ENCODE results near the gene IDNK. TPM values are rescaled to one million over a fixed set of nuclear protein-coding genes. Genes with fewer than 3 reads are reported as not detected.
"Not testable (repeated sequence)": the region's sequence is repeated elsewhere in the genome, so short reads cannot be mapped to it uniquely, and the experiment has no call there.

IDNK gene
- total RNA-seq = 4.6 and 5.8 TPM in 2 replicates

DNA sequence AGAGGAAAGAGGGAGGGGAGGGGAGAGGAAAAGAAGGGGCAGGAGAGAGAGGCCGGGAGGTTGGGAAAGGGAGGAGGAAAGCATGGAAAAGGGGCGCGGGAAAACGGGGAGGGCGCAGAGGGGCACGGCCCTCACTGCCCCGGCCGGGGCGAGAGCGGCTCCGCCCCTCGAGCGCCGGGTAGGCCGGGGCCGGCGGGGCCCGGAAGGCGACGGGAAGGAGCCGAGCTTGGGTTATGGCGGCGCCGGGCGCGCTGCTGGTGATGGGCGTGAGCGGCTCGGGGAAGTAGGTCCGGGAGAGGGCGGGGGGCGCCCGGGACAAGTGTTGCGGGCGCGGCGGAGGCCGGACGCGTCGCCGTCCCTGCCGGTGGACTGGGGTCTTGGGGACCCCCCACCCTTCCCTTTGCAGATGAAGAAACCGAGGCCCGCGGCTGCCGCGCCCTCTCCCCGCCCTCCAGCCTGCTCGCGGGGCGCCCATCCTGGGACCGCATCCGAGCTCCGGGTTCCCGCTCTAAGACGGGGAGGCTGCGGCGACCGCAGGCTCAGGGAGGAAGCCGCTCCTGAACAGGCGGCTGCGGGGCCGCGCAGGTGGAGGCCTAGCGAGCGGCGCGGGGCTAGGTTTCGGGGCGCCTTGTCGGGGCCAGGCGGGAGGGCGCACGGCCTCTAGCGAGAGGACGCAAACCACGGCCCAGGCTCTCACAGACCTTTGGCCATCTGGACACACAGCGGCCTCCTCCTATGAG lies at the start of gene IDNK:
Gene IDNK, plus strand, starts transcription at position 205 of the 740 bp plus-strand sequence. Its CDS starts 29 bp downstream, at position 234.
- peak; percentile 48 to 63 for DNase-seq (ENCODE audit: low read depth in 2 of 2)

DNA sequence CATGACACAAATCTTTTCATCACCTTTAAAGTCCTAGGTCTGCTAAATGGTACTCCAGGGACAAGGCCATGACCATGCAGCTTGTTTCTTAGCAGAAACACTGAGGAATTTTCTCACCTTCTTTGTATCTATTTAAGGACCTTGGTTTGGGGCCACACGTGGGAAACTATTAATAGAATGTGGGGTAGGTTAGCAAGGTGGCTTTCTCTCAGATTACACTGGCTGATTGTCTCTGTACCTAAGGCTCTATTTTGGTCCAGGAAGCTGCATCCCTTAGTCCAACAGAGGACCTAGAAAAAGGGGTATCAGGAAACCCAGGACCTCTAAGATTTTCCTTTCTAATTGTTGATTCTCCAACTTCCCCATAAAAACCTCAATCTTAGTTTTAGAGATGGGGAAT lies 48.5 kb upstream of the IDNK start:
- no peak for DNase-seq (ENCODE audit: low read depth in 2 of 2)

DNA sequence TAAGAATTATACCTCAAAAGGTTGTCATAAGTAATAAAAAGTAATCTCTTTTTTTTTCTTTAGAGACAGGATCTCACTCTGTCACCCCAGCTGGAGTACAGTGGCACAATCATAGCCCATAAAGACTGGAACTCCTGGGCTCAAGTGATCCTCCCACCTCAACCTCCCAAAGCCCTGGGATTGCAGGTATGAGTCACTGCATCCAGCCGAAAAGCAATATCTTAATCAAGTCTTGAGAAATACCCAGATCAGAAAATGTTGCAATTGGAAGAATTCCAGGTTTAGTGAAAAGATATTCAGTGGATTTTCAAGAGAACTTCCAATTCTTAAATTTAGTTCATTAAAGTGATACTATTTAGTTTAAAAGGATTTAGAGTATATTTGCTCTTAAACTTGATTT lies 40.9 kb upstream of the IDNK start:
- DNase-seq (ENCODE audit: low read depth in 2 of 2) = no peak

DNA sequence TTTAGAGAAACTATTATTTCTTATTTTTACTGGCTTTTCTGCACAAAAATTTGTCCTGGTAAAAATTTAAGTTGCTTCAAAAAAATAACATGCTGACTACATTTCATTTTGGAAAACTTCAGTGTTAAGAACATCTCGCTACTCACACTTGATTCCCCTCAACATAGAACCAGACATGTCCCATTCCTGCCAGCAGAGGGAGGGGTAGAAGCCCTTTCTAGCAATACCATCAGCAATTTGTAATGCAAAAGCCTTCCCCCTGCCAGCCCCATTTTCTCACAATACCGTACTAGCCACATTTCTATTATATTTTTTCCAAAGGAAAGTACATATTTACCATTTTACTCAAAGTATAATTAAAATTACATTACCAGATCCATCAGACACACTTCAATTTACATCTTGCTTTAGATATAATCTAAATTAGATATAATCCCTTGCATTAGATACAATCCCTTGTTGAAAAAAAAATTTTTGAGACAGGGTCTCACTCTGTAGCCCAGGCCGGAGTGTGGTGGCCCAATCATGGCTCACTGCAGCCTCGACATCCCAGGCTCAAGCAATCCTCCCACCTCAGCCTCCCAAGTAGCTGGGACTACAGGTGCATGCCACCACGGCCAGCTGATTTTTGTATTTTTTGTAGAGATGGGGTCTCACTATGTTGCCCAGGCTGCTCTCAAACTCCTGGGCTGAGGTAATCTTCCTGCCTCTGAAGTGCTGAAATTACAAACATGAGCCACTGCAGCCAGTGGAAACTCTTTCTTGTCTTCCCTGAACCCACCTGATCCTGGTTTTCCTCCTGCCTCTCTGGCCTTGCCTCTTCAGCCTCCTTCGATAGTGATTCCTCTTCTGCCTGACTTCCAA lies 39.6 kb upstream of the IDNK start:
- peak; percentile 30 to 61 for DNase-seq (ENCODE audit: low read depth in 2 of 2)

DNA sequence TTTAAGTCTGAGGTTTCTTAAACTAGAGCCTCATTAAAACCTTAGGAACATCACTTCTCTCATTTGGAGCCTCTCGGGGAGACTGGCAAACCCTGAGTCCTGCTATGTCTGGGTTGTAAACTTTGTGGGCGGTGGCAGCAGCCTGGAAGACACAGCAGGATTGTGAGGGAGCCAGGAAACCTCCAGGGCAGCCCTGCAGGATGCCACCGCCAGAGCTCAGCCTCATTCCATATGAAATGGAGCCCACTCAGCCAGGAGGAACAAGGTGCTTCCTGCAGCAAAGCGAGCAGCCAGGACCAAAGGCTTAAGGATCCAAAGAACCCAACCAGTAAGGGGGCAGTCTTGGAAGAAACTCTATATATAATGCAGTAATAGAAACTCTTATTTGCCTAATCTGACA lies 37.9 kb upstream of the IDNK start:
- DNase-seq (ENCODE audit: low read depth in 2 of 2) = no peak

DNA sequence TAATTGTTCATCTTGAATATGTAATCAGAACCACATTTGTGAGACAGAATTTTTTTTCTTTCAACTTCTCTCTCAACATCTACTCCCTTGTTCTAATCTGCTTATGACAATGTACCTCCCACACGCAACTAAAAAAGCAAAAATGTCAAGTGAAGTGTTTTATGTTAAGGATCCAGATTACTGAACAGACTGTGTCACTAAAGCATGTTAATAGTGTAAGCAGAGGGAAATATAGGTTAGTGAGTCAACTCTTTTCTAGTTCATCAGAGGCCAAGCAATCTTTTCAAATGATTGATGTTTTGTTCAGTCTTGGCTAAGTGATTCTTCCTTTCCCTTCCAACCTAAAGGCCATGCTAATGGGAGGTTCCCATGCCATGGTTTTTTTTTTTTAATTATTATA lies 34.7 kb upstream of the IDNK start:
- no peak for DNase-seq (ENCODE audit: low read depth in 2 of 2)

DNA sequence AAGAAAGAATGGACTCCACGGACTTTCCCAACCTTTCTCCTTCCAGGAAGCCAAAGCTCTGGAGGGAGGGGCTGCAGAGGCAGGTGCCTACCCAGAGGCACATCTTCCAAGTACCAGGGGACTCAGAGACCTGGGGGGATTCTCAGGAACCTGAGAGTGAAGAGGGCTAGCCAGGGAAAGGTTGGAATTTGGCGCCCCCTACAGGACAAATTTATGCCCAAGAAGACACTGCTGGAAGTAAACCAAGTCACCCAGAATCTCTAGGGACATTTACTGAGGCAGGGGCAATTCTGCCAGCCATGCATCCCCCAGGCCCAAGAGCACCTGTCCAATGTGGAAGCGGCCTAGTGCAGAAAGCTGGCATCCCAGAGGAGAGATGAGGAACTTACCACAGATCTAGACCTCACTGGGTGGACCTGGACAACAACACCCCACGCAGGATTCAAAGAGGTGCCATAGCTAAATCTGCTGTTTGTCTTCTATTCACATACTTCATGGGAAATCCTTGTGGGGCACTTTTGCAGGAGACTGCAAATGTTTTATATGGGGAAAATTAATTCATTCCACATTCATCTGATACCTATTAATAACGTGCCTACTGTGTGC lies 25.9 kb upstream of the IDNK start:
- DNase-seq (ENCODE audit: low read depth in 2 of 2) = peak; percentile 4 to 50

DNA sequence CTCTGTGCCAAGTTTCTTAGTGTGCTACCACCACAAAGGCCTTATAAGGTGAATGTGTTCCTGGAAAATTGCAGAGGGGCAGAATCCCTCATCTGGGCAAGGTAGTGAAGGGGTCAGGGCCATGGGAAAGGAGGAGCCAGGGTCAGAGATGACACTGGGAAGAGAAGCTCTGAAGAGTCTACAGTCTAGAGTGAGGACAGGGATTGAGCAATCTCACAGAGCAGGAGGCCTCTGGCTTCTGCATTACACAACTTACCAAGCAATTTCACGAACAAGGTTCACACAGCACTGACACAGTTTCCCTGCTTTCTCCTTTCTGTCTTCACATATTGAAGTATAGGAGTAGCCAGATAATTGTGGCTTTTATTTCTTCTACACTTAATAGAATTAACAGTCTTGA lies 24.5 kb upstream of the IDNK start:
- DNase-seq (ENCODE audit: low read depth in 2 of 2) = no peak

DNA sequence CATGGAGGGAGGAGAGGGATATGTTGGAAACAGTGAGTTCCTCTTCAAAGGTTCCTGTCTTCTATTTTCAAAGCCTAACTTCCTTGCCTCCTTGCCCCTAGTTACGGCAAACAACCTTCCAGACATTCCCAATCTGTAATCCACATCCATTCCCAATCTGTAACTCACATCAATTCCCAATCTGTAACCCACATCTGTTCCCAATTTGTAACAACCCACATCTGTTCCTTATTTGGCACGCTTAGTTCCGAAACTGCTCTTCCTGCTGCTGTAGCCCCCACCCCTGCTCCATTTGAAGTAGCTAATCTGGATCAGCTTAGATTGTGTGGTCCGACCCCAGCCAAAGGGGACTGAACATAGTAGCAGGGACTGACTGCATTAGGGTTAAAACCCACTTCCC lies 23.9 kb upstream of the IDNK start:
- no peak for DNase-seq (ENCODE audit: low read depth in 2 of 2)

DNA sequence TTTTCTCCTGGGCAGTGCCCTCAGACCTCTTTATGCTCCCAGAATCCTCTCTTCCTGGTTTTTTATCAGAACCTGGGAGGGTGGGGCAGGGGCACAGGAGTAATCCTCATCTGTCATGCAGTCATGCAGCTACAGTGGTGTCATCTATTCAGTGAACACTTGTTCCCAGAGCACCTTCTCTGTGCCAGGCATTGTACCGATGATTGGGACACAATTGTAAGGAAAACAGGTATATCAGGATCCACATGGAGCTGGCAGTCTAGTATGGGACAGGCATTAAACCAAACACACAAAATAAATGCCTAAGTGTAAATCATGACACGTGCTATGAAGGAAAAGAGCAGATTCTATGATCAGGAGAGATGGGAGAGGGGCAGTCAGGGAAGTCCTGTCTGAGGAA lies 21.5 kb upstream of the IDNK start:
- DNase-seq (ENCODE audit: low read depth in 2 of 2) = no peak

DNA sequence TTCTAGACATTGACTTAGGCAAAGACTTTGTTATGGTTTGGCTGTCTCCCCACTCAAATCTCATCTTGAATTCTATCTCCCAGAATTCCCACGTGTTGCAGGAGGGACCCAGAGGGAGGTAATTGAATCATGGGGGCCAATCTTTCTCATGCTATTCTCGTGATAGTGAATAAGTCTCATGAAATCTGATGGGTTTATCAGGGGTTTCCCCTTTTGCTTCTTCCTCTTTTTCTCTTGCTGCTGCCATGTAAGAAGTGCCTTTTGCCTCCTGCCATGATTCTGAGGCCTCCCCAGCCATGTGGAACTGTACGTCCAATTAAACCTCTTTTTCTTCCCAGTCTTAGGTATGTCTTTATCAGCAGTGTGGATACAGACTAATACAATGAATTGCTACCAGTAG lies 15.3 kb upstream of the IDNK start:
- DNase-seq (ENCODE audit: low read depth in 2 of 2) = not testable (repeated sequence)

DNA sequence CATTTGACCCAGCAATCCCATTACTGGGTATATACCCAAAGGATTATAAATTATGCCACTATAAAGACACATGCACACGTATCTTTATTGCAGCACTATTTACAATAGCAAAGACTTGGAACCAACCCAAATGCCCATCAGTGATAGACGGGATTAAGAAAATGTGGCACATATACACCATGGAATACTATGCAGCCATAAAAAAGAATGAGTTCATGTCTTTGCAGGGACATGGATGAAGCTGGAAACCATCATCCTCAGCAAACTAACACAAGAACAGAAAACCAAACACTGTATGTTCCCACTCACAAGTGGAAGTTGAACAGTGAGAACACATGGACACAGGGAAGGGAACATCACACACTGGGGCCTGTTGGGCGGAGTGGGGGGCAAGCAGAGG lies 9.6 kb upstream of the IDNK start:
- DNase-seq (ENCODE audit: low read depth in 2 of 2) = not testable (repeated sequence)

DNA sequence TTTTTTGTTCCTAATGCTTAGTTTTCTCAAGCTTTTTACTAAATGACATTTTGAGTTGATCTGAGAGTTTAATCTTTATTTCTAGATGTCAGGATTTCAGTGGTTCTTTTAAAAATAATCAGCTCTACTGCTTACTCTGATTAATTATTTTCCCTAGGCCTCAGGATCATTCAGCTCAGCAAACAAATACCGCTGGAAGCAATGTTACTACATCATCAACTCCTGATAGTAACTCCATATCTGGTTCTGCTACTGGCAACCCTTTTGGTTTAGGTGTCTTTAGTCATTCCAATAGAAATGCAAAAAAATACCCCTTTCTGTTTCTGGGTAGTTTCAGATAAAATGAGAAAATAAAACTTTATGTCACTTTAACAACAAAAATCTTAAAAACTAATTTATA lies 5.6 kb upstream of the IDNK start:
- no peak for DNase-seq (ENCODE audit: low read depth in 2 of 2)

DNA sequence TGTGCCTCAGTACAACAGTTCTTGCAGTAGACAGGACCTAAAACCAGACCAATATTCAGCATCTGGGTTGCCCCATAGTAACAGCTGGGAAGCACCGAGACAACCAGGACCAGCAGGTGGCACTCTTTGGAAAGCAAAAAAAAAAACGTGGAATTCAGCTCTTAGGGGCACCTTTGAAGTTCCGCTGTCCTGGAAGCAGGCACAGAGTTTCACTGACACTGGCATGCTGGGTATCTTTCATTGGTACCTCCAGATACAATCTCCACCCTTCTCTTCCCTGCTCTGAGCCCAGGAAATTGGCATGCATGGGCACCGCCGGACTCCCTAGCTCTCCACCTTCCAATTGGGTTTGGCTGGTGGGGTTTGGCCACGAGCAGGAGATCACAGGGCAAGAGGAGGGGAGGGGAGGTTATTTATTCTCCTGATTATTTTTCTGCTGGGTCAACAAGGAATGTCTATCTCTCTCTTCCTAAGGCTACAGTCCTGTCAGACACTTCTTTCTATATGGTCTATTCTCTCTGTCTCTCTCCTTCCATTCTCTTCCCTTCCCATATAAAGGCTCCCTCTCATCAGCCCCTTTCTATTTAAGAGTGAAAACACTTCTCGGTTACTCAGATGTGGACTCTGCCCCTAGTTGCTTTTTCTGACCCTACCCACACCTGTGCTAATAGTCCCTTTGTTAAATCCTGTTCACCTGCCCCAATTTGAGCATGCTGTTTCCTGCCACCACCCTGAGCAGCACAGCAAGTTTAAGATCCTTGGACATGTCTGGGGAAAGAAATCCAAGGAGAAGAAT lies 1.9 kb upstream of the IDNK start:
- peak; percentile 55 to 68 for DNase-seq (ENCODE audit: low read depth in 2 of 2)

DNA sequence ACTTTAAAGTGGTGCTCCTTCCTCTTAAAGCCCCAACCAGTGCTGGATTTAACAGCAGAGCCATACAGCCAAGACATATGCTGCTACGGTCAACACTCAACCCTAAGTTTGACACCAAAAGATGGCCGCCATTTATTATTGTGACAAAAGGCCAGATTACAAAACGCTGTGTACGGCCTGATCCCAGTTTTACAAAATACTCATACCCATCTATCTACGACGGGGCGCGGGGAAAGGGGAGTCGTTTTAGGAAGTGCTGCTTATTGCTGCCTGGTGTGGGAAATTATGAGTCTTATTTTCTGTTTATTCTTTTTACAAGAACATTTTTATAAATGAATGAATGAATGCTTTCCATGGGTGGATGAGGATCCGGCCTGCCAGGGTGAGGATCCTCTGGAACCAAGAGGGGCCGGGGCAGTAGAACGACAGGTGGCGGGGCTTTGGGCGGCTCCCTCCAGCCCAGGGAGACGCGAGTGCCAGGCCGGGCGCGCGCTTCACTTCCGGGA lies 457 bp upstream of the IDNK start:
- no peak for DNase-seq (ENCODE audit: low read depth in 2 of 2)

DNA sequence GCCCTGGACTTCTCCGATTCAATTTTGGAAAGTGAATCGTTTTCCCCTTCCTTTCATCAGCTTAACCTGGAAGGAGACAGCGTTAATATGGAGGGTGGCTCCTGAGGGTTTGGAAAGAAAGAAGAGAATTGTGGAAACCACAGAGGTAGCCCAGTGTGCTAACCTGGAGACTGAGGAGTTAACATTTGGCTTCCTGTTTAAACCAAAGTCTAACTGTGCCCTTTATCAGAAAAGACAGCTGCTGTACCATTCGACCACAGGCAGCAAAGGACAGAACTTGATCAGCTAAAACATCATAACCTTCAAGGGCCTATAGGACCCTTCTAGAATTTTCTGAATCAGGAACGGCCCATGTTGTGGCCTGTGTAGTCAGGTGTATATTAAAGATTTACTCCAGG lies 735 bp downstream of the IDNK start:
- DNase-seq (ENCODE audit: low read depth in 2 of 2) = peak in 1 of 2 donors; percentile 23

DNA sequence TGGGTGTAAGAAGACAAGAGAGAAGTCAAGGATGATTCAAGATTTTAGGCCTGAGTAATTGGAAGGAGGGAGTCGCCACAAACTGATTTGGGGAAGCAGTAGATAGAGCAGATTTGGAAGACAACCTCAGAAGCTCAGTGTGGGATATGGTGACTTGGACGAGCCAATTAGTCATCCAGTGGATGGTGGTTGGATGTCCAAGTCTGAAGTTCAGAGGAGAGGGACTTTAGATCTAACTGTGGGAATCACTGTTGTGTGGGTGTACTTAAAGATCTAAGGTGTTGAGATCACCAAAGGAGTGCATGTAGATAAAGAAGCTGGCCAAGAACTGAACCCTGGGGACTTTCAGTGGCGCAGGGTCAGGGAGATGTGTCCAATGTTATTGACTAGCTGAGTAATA lies 2.2 kb downstream of the IDNK start:
- no peak for DNase-seq (ENCODE audit: low read depth in 2 of 2)

DNA sequence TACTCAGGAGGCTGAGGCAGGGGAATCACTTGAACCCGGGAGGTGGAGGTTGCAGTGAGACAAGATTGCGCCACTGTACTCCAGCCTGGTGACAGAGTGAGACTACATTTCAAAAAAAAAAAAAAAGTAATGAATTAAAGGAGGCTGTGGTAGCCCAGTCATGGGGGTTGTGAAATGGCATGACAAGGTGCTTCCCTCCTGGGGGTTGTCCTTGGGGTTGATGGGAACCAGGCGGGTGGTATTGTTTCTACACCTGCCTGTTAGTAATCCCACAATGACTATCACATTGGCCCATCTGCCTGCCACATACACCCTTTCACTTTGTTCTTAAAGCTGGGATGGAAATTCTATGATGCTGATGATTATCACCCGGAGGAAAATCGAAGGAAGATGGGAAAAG lies 5.6 kb downstream of the IDNK start:
- DNase-seq (ENCODE audit: low read depth in 2 of 2) = no peak

DNA sequence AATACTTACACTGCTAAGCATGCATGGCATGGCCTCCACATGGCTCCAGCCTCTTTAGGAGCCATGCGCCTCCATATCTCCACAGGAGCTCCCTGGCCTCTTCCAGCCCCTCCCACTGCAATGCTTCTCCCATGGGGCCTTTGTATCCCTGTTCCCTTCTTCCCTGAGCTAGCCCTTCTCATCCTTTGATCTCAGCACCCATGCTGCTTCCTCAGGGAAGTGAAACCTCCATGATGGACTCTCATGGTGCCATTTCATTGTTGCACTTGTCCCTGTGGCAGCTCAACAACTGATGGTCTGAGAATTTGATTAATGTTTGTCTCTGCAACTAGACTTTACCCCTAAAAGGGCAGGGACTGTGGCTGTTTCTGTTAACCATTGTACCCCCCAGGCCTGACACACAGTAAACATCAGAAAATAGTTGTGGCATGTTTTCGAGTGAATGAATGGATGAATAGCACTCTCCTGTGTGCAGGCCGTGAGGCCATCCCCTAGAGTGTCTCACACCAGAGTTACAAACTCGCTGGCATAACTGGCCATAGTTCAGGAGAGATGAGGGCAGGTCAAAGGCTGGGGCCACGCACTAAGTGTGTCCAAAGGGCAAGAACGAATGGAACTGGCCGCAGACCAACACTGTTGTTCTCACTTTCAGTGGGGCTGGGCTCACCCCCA lies 6.6 kb downstream of the IDNK start:
- no peak for DNase-seq (ENCODE audit: low read depth in 2 of 2)

DNA sequence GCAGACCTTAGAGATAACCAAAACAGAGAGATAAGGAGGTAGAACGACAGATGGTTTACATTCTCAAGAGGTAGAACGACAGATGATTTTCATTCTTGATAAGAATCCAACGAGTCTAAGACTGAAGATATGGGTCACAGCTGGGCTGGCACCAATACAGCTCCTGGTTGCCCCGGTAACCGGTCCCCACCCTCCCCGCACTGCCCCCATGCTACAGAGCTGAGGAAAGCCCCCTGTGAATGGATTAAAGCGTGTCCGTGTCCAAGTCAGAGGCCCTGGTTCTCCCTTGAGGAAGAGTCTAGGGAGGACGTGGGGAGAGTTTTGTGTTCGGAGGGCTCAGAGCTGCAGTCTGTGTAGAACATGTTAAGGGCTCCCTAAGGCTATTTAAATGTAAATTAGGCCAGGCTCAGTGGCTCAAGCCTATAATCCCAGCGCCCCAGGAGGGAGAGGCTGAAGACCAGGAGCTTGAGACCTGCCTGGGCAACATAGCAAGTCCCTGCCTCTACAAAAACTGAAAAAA lies 8.1 kb downstream of the IDNK start:
- no peak for DNase-seq (ENCODE audit: low read depth in 2 of 2)

DNA sequence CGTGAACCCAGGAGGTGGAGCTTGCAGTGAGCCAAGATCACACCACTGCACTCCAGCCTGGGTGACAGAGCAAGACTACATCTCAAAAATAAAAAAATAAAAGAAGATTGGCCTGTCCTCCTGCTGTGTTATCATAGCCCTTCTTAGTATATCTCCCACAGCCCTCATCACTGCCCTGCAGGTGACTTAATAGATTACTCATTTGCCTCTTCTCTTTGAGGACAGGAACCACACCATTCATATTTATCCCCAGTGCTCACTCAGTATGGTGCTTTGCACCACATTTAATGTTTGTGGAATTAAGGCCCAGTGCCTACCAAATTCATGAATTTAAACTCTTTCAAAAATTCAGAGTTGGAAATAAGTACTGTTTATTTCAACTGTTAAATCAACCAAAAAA lies 10.3 kb downstream of the IDNK start:
- no peak for DNase-seq (ENCODE audit: low read depth in 2 of 2)

Data from dermis microvascular lymphatic vessel endothelial cell (primary cell).